K562 (cell line): ENCODE results near the gene RESP18. TPM values are rescaled to one million over a fixed set of nuclear protein-coding genes. Genes with fewer than 3 reads are reported as not detected.
A peak's percentile ranks its signal among the peaks of the same experiment; 100 is the strongest.

ENCODE experiments used
- CREBBP ChIP-seq: IDR thresholded peaks from one replicate; pipeline ENCODE4 v1.6.1; 2012; ENCODE audit warnings: low read depth, mild to moderate bottlenecking, control low read depth, inconsistent platforms, low read length
- ETV1 ChIP-seq: fragments of 450-650 bp; conservative IDR thresholded peaks from 2 replicates; pipeline ENCODE4 v1.6.1; 2016; ENCODE audit warnings: missing genetic modification characterization, control low read depth, low read depth, missing compliant biosample characterization
- FOXA3 ChIP-seq, 2 experiments: fragments of 450-650 bp in 1 of 2; sonication (generic) in 1 of 2; formaldehyde crosslinking; IDR thresholded peaks in 1 of 2; conservative IDR thresholded peaks in 1 of 2; 2 replicates each; pipeline versions ENCODE4 v1.4.0 to v1.8.0; 2020 to 2022; ENCODE audit warnings: mild to moderate bottlenecking in 2 of 2, missing genetic modification reagents in 1 of 2
- GABPB2 ChIP-seq: fragments of 250-450 bp; sonication (Bioruptor Pico); conservative IDR thresholded peaks from 2 replicates; pipeline ENCODE4 v1.5.1; 2021; ENCODE audit warnings: mild to moderate bottlenecking
- GATA2 ChIP-seq: sonication (generic); formaldehyde crosslinking; IDR thresholded peaks from 2 replicates; pipeline ENCODE4 v1.4.0; 2020; ENCODE audit warnings: mild to moderate bottlenecking, missing genetic modification reagents
- GTF2B ChIP-seq: IDR thresholded peaks from 2 replicates; pipeline ENCODE4 v1.6.1; 2011; ENCODE audit not compliant: insufficient read length; ENCODE audit errors: extremely low read depth
- HDAC1 ChIP-seq, 2 experiments: fragments of 450-650 bp; IDR thresholded peaks; 2 replicates each; pipeline ENCODE4 v1.6.1; 2016 to 2017; ENCODE audit warnings: inconsistent platforms in 1 of 2, mild to moderate bottlenecking in 1 of 2, moderate library complexity in 1 of 2
- POLR2B ChIP-seq: fragments of 450-650 bp; IDR thresholded peaks from 2 replicates; pipeline ENCODE4 v1.6.1; 2018; ENCODE audit warnings: low read depth; ENCODE audit not compliant: partially characterized antibody
- POLR2H ChIP-seq: IDR thresholded peaks from 2 replicates; pipeline ENCODE4 v1.6.1; 2016; ENCODE audit warnings: missing genetic modification characterization, low read depth, mild to moderate bottlenecking, control low read depth, missing compliant biosample characterization, moderate library complexity
- RCOR1 ChIP-seq, 2 experiments: IDR thresholded peaks; 2 replicates each; pipeline ENCODE4 v1.6.1; 2012; ENCODE audit warnings: low read depth in 2 of 2, low read length in 2 of 2, borderline replicate concordance in 1 of 2, improper control_type of control experiment in 1 of 2
- TAF7 ChIP-seq: fragments of 450-650 bp; IDR thresholded peaks from 2 replicates; pipeline ENCODE4 v1.6.1; 2016; ENCODE audit warnings: missing genetic modification characterization, missing compliant biosample characterization
- ZBTB11 ChIP-seq, 3 experiments: fragments of 200-800 bp in 1 of 3; fragments of 250-450 bp in 1 of 3; fragments of 450-650 bp in 1 of 3; sonication (Bioruptor Pico) in 1 of 3; sonication (Bioruptor generic) in 1 of 3; formaldehyde crosslinking in 1 of 3; IDR thresholded peaks; 2 replicates each; pipeline versions ENCODE4 v1.6.1 to v1.8.0; 2016 to 2022; ENCODE audit warnings: mild to moderate bottlenecking in 2 of 3, missing genetic modification characterization in 2 of 3, missing compliant biosample characterization in 1 of 3, moderate library complexity in 1 of 3
- ZNF146 ChIP-seq: IDR thresholded peaks from one replicate; pipeline ENCODE4 v1.6.1; 2018; ENCODE audit warnings: missing compliant biosample characterization; ENCODE audit not compliant: unreplicated experiment
- ZNF444 ChIP-seq: fragments of 250-450 bp; sonication (Bioruptor Pico); IDR thresholded peaks from 2 replicates; pipeline ENCODE4 v1.4.0; 2020; ENCODE audit warnings: mild to moderate bottlenecking, moderate library complexity
- ZNF518B ChIP-seq: fragments of 250-450 bp; sonication (Bioruptor Pico); IDR thresholded peaks from 2 replicates; pipeline ENCODE4 v1.5.0; 2021; ENCODE audit warnings: mild to moderate bottlenecking, moderate library complexity
- ZNF551 ChIP-seq: fragments of 250-450 bp; sonication (Bioruptor Pico); IDR thresholded peaks from 2 replicates; pipeline ENCODE4 v1.5.0; 2021; ENCODE audit warnings: mild to moderate bottlenecking, moderate library complexity
- ZNF780A ChIP-seq: fragments of 250-450 bp; sonication (Bioruptor Pico); IDR thresholded peaks from 2 replicates; pipeline ENCODE4 v1.5.0; 2021; ENCODE audit warnings: mild to moderate bottlenecking
- polyA plus RNA-seq, 8 experiments: library from polyadenylated mRNA; depleted of rRNA in 4 of 8; stranded (reverse) in 5 of 8; unstranded in 3 of 8; fragments of >200 nt; fragmentation: Nextera tagmentation in 2 of 8; fragmentation: Illumina TruSeq in 1 of 8; extraction: Ambion mirVana in 2 of 8; extraction: Trizol in 1 of 8; gene quantifications; 2 replicates each; pipeline versions ENCODE4 v1.2.1 to v1.2.3, GENCODE V29; 2011 to 2014; ENCODE audit warnings: inconsistent platforms in 1 of 8, missing spikeins in 1 of 8
- total RNA-seq, 7 experiments: library from RNA; depleted of rRNA in 6 of 7; stranded (reverse); fragments of >200 nt in 6 of 7; fragmentation: Illumina TruSeq in 2 of 7; extraction: Trizol in 2 of 7; gene quantifications; 2 replicates each; pipeline versions ENCODE4 v1.2.1 to v1.2.3, GENCODE V29; 2011 to 2021; ENCODE audit warnings: low replicate concordance in 1 of 7

The RESP18 gene
- total and polyA plus RNA-seq, 9 of the 15 experiments (the other 6 are each of a cell fraction or from before 2014, with no cell fraction given), result not detected

GRCh38 chr2:219298759-219299371 is 33.7 kb downstream of the RESP18 start (continued):
- no peak for TF ChIP-seq ZBTB11 (CRISPR knock-in tag; IDR thresholded peaks at IDR 0.05)
- TF ChIP-seq TAF7 (tag), result no peak
- TF ChIP-seq RCOR1 (IDR thresholded peaks at IDR 0.05; ENCODE audit: borderline replicate concordance in 1 of 2, low read depth in 2 of 2, low read length in 2 of 2), result peak in 1 of 2 experiments; percentile 26; a peak in 1 of 4 replicates
- no peak for TF ChIP-seq ZNF551 (CRISPR knock-in tag)
- no peak for TF ChIP-seq GABPB2 (CRISPR knock-in tag)
- no peak for TF ChIP-seq ZNF780A (CRISPR knock-in tag)
- TF ChIP-seq GATA2 (CRISPR knock-in tag), result no peak
- no peak for TF ChIP-seq HDAC1 (IDR thresholded peaks at IDR 0.05)
- no peak for TF ChIP-seq CREBBP
- TF ChIP-seq FOXA3 (CRISPR knock-in tag; conservative IDR thresholded peaks at IDR 0.05 in 1 of 2, IDR thresholded peaks at IDR 0.05 in 1 of 2), result no peak
- no peak for TF ChIP-seq ETV1
- no peak for TF ChIP-seq POLR2H (tag)
- no peak for TF ChIP-seq GTF2B
- TF ChIP-seq ZNF444 (CRISPR knock-in tag), result no peak
- no peak for TF ChIP-seq ZNF518B (CRISPR knock-in tag)
- TF ChIP-seq ZNF146 (CRISPR knock-in tag), result no peak
- no peak for TF ChIP-seq POLR2B
